Skeletal muscle tissue (tissue), 4 donors: ENCODE data around the gene TIGAR. TPM values are rescaled to one million over a fixed set of nuclear protein-coding genes. Genes with fewer than 3 reads are reported as not detected.

Experiments used
- H3K27ac ChIP-seq: one replicate; pipeline ENCODE4 v1.7.0; 2013; ENCODE audit warnings: mild to moderate bottlenecking, low read depth, low read length, inconsistent platforms
- H3K27me3 ChIP-seq, 3 donors: one replicate each; pipeline ENCODE4 v1.7.0; 2013; ENCODE audit warnings: low read length in 3 of 3; ENCODE audit not compliant: control insufficient read depth in 3 of 3, insufficient read depth in 3 of 3
- H3K36me3 ChIP-seq, 3 donors: one replicate each; pipeline ENCODE4 v1.7.0; 2013; ENCODE audit warnings: low read length in 3 of 3; ENCODE audit not compliant: control insufficient read depth in 3 of 3, insufficient read depth in 3 of 3
- H3K4me1 ChIP-seq, 3 donors: one replicate each; pipeline ENCODE4 v1.7.0; 2013; ENCODE audit warnings: low read length in 3 of 3, mild to moderate bottlenecking in 3 of 3; ENCODE audit not compliant: control insufficient read depth in 3 of 3, insufficient read depth in 3 of 3
- H3K4me3 ChIP-seq, 3 donors: one replicate each; pipeline ENCODE4 v1.7.0; 2013; ENCODE audit warnings: low read length in 3 of 3
- H3K9ac ChIP-seq, 3 donors: one replicate each; pipeline ENCODE4 v1.7.0; 2013; ENCODE audit warnings: low read length in 3 of 3, mild to moderate bottlenecking in 3 of 3, moderate library complexity in 2 of 3, low read depth in 1 of 3
- H3K9me3 ChIP-seq, 3 donors: one replicate each; pipeline ENCODE4 v1.7.0; 2013; ENCODE audit warnings: low read length in 3 of 3; ENCODE audit not compliant: control insufficient read depth in 3 of 3
- total RNA-seq: library from RNA; depleted of rRNA; stranded (reverse); fragments of >200 nt; gene quantifications from one replicate; pipeline ENCODE4 v1.2.3, GENCODE V29; 2014
- donor health status: Osteomylitis.

The TIGAR gene, protein sequence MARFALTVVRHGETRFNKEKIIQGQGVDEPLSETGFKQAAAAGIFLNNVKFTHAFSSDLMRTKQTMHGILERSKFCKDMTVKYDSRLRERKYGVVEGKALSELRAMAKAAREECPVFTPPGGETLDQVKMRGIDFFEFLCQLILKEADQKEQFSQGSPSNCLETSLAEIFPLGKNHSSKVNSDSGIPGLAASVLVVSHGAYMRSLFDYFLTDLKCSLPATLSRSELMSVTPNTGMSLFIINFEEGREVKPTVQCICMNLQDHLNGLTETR
- 3.1 TPM for total RNA-seq

DNA sequence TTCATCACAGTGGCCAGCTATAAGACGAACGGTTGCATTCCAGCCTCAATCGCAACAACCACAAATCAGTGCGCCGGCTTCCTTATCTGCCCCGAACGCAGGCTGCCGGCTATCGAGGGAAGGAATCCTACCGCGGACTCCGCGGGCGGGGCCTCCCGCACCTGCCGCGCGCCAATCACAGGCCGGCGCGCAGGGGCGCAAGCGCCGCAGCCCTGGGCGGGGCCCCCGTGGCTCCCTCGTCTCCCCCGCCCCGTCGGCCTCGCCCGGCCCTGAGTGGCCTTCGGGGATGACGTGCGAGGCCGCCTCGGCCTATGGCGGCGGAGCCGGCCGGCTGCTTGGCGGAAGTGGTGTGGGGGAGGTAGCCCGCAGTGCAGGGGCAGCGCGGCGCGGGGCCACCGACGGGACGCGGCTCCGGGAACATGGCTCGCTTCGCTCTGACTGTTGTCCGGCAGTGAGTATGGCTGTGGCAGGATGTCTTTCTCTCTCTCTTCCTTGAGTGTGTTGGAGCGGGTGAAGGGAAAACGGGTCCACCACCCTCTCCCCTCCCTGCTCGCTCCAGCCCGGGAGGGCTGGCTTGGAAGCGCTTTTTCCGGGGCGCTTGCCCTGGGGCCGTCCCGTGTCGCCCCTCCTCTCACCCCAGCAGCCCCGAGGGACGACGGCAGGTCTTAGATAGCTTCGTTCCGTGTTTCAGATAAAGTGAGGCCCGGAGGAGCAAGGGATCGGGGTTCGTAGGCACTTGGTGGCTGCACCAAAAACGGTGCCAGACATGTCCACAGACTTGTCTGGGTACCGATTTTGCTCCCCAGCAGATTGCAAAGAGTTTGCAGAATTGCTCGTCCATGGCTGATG, at the start of gene TIGAR:
Gene TIGAR, plus strand, starts transcription at position 361 of the 849 bp plus-strand sequence. Its CDS starts 59 bp downstream, at position 420.
- H3K9ac ChIP-seq, result peak within 1 kb of the TSS; percentile 91 to 97 (median 94)
- peaks cover 10 to 25% (median 15%) of the 10 kb centered on the region in 3 donors for H3K4me1 ChIP-seq
- no peaks in the 10 kb centered on the region for H3K9me3 ChIP-seq
- H3K36me3 ChIP-seq, result peaks cover 3 to 4% (median 3%) of the 10 kb centered on the region in 3 donors
- H3K27ac ChIP-seq, result peak within 1 kb of the TSS; percentile 86
- H3K4me3 ChIP-seq, result peak within 1 kb of the TSS; percentile 95
- H3K27me3 ChIP-seq, result no peaks in the 10 kb centered on the region

DNA sequence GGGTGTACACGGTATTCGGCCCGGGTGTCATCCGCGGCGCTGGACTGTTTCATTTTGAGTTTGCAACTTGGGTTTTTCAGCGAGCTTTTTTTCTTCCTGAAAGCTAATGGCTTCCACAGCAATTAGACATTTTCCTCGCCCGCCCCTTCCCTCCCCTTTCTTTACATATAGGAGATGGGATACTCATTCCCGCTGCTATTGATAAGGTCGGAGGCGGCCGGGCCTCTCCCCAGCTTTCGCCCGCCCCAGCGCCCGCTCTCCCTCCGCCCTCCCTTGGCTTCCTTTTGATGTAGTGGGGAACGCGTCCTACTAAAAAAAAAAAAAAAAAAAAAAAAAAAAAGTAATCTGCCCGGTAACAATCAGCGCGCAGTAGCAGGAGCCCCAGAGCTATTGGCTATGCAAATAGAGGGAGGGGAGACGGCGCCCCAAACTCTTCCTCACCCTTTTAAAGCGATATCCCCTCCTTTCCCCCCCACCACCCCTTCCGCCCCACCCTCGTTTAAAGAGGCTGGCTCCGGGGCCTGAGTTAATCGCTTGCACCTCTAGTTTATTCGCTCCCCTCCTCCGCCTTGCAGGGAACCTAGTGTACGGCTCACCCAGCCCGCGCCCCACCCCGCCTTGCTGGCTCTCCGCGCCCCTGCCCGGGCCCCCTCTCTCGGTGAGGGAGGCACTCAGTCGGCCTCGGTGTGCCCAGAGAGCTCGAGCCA, 49.1 kb upstream of the TIGAR start:
- H3K27ac ChIP-seq, result peak overlapping the region; percentile 40
- peak overlapping the region; percentile 45 to 72 (median 63) for H3K9ac ChIP-seq
- no peaks in the 10 kb centered on the region for H3K9me3 ChIP-seq
- peak overlapping the region; percentile 60 to 69 (median 67) for H3K4me3 ChIP-seq
- peaks cover 66 to 85% (median 71%) of the 10 kb centered on the region in 3 donors for H3K27me3 ChIP-seq
- peaks cover 36 to 53% (median 48%) of the 10 kb centered on the region in 3 donors for H3K4me1 ChIP-seq
- no peaks in the 10 kb centered on the region for H3K36me3 ChIP-seq

DNA sequence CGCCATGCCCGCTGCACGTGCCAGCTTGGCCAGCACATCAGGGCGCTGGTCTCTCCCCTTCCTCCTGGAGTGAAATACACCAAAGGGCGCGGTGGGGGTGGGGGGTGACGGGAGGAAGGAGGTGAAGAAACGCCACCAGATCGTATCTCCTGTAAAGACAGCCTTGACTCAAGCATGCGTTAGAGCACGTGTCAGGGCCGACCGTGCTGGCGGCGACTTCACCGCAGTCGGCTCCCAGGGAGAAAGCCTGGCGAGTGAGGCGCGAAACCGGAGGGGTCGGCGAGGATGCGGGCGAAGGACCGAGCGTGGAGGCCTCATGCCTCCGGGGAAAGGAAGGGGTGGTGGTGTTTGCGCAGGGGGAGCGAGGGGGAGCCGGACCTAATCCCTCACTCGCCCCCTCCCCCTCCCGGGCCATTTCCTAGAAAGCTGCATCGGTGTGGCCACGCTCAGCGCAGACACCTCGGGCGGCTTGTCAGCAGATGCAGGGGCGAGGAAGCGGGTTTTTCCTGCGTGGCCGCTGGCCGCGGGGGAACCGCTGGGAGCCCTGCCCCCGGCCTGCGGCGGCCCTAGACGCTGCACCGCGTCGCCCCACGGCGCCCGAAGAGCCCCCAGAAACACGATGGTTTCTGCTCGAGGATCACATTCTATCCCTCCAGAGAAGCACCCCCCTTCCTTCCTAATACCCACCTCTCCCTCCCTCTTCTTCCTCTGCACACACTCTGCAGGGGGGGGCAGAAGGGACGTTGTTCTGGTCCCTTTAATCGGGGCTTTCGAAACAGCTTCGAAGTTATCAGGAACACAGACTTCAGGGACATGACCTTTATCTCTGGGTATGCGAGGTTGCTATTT, 48.4 kb upstream of the TIGAR start:
- Histone ChIP-seq H3K36me3 (no peaks in the 10 kb centered on the region), H3K27ac (no peak overlapping the region), H3K9me3 (no peaks in the 10 kb centered on the region), H3K4me3 (peak overlapping the region; percentile 60 to 86 (median 69)), H3K27me3 (peaks cover 62 to 84% (median 68%) of the 10 kb centered on the region in 3 donors), H3K4me1 (peaks cover 39 to 56% (median 51%) of the 10 kb centered on the region in 3 donors), H3K9ac (peak overlapping the region in 2 of 3 donors; percentile 19 to 45)

DNA sequence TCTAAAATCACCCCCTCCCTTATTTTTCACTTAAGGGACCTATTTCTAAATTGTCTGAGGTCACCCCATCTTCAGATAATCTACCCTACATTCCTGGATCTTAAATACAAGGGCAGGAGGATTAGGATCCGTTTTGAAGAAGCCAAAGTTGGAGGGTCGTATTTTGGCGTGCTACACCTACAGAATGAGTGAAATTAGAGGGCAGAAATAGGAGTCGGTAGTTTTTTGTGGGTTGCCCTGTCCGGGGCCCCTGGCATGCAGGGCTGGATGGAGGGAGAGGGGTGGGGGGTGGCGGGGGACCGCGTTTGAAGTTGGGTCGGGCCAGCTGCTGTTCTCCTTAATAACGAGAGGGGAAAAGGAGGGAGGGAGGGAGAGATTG, 47.8 kb upstream of the TIGAR start:
- Histone ChIP-seq H3K9ac (peak overlapping the region; percentile 45 to 66 (median 63)), H3K36me3 (no peaks in the 10 kb centered on the region), H3K4me1 (peaks cover 40 to 62% (median 54%) of the 10 kb centered on the region in 3 donors), H3K9me3 (no peaks in the 10 kb centered on the region), H3K27ac (no peak overlapping the region), H3K4me3 (peak overlapping the region; percentile 69 to 86 (median 77)), H3K27me3 (peaks cover 56 to 84% (median 63%) of the 10 kb centered on the region in 3 donors)

DNA sequence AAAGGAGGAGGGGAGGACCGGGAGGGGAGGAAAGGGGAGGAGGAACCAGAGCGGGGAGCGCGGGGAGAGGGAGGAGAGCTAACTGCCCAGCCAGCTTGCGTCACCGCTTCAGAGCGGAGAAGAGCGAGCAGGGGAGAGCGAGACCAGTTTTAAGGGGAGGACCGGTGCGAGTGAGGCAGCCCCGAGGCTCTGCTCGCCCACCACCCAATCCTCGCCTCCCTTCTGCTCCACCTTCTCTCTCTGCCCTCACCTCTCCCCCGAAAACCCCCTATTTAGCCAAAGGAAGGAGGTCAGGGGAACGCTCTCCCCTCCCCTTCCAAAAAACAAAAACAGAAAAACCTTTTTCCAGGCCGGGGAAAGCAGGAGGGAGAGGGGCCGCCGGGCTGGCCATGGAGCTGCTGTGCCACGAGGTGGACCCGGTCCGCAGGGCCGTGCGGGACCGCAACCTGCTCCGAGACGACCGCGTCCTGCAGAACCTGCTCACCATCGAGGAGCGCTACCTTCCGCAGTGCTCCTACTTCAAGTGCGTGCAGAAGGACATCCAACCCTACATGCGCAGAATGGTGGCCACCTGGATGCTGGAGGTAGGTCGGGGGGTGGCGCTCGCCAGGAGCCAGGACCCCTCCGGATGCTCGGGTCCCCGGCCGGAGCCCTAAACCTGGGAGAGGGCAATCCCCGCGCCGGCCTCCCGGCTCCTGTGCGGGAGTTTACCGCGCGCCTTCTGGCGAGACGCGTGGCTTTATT, 47.2 kb upstream of the TIGAR start, which contains the start of gene CCND2:
Gene CCND2, plus strand, starts transcription at position 111 of the 744 bp plus-strand sequence. Its CDS starts 279 bp downstream, at position 390.
- Histone ChIP-seq H3K27me3 (peaks cover 51 to 83% (median 57%) of the 10 kb centered on the region in 3 donors), H3K4me3 (peak within 1 kb of the TSS; percentile 69 to 86 (median 77)), H3K9me3 (no peaks in the 10 kb centered on the region), H3K36me3 (no peaks in the 10 kb centered on the region), H3K9ac (peak within 1 kb of the TSS; percentile 63 to 68 (median 66)), H3K4me1 (peaks cover 45 to 63% (median 60%) of the 10 kb centered on the region in 3 donors), H3K27ac (peak within 1 kb of the TSS; percentile 51)

DNA sequence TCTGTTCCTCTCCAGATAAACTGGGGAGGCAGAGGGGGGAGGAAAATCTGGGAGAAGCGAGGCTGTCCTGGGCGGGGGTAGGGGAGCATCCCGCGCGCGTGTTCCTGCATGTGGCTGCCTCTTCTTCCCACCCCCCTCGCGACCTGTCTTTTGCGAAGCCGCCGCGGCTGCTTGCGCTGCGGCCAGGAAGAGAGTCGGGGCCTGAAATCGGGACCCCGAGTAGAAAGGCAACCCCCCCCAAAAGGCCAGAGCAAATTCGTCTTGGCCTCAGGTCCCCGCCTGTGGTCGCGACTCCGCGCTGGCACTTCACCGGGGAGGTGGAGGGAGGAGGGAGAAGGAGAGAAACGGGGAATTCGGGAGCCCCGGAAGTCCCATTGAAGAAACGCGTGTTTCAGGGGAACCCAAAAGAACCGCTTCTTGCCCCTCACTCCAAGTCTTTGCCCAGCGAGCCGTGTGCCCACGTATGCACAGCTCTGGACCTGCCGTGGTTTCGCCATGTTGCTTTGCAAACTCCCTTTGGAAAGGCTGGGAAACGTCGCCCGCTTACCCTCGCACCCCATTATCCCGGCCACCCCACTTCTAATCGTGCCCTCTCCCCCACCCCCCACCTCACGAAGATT, 46.5 kb upstream of the TIGAR start:
- H3K27me3 ChIP-seq, result peaks cover 49 to 83% (median 55%) of the 10 kb centered on the region in 3 donors
- H3K9me3 ChIP-seq, result no peaks in the 10 kb centered on the region
- H3K4me3 ChIP-seq, result peak overlapping the region; percentile 69 to 86 (median 77)
- peak overlapping the region; percentile 20 for H3K27ac ChIP-seq
- no peaks in the 10 kb centered on the region for H3K36me3 ChIP-seq
- H3K9ac ChIP-seq, result peak overlapping the region; percentile 63 to 68 (median 66)
- H3K4me1 ChIP-seq, result peaks cover 45 to 64% (median 59%) of the 10 kb centered on the region in 3 donors

DNA sequence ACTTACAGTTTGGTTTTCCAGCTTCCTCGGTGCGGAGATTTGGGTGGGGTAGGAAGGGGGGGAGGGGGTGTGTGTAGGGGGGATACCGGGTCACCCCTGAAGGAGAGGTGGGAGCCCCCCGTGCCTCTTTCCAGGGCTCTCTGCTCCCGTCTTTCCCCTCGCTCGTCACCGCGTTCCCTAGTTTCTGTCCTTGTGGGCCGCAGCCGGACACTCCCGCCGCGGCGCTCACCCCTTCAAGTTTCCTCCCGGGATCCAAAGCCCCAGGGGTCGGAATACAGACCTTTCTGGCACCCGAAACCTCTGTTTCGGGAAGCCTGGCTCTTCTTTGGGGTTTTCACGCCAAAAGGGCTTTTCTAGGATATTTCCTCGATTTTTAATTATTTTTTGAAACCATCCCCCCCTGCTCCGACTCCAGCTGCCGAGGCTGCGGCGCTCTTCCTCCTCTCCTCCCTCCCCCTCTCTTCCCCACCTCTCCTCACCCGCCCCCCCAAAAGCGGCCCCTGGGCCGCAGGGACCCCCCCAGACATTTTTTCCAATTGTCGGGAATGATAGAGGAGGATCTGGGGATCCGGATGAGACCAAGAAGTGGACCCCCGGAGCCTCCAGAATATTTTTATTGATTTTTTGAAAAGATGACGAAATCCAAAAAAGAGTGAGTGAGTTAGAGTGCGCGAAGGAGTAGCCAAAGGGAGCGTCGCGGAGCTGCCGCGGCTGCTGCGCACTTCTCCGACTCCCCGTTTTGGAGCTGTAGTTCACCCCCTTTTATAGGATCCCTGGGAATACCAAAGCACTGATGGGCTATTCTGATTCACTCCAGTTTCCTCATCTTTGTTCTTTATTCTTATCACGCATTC, 45.8 kb upstream of the TIGAR start:
- Histone ChIP-seq H3K9ac (peak overlapping the region; percentile 63 to 68 (median 67)), H3K4me3 (peak overlapping the region; percentile 56 to 86 (median 69)), H3K4me1 (peaks cover 42 to 59% (median 55%) of the 10 kb centered on the region in 3 donors), H3K27ac (peak overlapping the region; percentile 20), H3K27me3 (peaks cover 46 to 79% (median 49%) of the 10 kb centered on the region in 3 donors), H3K9me3 (no peaks in the 10 kb centered on the region), H3K36me3 (peaks cover 0 to 5% (median 0%) of the 10 kb centered on the region in 3 donors)
